Measurements from ENCODE around the gene ALPK3.
A peak's percentile ranks its signal among the peaks of the same experiment; 100 is the strongest.

The ALPK3 gene

DNA sequence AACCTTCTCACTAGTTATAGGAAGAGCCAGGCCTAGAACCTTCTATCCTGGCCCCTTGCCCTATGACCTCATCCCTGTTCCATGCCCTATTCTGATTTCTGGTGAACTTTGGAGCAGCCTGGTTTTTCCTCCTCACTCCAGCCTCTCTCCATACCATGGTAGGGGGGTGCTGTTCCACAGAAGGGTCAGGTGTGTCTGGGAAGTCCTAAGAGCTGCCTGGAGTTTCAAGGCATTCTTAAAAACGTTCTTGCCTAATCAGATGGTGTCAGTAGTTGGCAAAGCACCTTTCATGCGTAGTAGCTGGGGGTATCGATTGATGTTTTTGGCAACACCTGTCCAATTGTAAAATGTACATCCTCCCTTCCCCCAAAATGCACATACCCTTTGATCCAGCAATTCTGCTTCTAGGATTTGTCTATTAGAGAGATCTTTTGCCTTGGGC, 16.8 kb upstream of the ALPK3 start:
- DNase-seq, result no peak

DNA sequence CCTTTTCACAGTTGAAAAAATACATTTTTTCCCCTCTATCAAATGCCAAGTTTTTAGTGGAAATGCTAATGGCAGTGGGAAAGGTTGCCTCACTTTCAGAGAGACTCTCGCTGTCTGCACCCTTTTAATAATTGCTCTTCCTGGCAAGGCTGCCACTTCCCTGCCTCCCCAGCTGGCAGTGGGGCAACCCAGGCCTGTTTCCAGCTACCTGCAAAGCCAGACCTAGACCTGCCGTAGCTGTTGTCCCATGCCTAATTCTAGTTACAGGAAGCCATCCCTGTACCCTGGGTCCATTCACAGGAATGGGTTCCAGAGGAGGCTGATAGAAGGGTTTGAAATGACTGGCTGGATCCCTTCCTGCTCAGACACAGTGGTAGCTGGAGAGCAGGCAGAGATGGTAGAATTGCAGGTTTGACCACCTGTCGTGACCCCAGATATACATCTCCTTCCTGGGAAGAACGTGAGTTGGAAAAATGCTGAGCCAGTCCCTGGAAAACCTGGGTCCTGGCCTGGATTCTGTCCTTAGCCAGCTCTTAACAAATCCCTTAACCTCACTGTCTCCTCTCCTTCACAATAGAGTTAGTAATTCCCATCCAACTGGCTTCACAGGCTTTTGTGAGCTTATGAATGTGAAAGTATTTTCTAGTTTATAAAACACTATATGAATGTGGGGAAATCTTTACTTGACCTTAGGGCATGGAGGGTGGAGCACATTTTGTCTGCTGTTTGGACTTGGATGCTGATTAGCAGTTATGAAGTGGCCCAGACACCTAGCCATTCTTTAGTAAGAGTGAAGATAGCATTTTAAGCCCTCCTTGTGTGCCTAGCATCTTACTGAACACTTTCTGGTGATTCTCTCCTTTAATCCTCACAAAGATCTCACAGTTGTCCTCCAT, 12.9 kb upstream of the ALPK3 start:
- DNase-seq, result peak; percentile 55

DNA sequence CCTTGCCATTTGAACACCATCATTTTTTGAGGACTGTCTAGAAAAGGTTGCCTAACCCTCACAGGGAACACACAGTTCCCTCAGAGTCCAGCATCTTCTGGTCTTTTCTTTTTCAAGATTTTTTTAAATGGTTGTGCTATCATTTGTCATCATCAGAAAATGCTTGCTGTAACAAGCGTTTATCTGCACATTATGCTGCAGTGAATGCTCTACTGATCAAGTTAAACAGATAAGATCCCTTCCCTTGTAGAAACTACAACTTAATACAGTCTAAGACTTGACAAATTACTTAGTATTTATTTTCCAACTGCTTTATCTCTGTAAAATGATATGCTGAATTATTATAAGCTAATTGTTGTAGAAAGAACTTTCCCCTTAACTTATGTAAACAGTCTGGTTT, 11.9 kb upstream of the ALPK3 start:
- no peak for DNase-seq

DNA sequence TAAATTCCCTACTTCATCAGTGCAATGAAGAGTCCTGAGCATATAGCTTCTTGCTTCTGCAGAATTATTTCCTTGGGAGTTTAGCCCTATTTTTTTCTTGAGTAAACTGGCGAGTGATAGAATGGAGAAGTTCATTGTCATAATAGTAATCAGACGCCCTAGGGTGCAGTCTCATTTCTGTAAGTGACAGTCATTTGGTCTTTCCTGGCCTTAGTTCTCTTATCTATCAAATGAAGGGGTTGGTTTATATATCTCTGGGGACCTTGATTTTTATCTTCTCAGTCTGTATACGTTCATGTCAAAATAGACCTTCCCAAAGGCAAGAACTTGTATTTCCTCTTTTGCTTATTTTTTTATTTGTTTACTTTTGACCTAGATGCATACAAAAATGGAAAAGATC, 9.9 kb upstream of the ALPK3 start:
- DNase-seq, result no peak

DNA sequence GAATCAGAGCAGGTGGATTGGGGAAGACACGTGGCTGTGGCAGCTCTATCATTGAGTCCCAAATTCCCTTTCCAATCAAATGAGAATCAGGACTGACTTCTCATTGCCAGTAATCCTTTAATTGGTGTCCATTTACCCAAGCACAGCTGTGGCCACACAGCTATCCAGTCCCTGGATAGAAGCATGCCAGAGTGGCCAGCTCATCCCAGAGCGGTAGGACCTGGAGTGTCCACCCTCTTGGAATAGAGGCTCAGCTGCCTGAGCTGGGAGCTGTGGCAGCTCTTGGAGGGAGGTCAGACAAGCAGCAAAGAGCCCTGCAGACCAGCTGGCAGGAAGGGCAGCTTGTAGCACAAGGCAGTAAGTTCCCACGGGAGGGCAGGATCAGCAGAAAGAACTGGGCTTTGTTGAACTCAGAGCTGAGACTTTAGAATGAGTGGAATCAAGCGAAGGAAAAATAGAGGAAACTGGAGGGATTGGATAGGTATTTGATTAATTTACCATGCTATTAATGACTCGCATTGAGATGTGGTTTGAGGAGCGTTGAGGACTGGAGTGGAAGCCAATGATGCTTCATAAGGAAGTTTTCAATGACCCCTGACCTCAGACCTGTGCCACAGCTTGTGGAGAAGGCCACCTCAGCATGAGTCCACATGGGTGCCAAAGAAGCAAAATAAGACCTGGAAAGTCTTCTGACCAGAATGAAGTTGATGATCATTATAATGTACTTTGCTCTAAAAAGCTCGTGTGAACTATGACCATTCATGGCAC, 6.9 kb upstream of the ALPK3 start:
- peak; percentile 70 for DNase-seq

DNA sequence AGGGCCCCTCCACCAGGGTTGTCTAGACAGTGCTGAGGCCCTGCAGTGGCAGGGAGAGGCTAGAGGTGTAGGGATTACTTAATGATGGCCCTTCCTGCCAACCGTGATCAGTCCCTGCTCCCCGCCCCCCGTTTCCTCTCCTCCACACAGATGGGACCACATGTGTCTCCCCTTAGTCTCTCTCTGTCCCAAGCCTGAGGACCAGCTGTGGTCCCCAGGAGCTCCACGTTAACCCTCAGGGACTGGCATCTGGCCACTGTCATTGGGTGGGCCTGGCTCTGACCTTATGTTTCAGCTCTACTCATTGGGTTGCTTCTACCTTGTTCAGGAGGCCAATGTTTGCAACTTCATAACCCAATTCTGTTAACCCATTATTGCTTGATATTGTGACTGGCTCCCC, 6.0 kb upstream of the ALPK3 start:
- DNase-seq, result peak; percentile 43

DNA sequence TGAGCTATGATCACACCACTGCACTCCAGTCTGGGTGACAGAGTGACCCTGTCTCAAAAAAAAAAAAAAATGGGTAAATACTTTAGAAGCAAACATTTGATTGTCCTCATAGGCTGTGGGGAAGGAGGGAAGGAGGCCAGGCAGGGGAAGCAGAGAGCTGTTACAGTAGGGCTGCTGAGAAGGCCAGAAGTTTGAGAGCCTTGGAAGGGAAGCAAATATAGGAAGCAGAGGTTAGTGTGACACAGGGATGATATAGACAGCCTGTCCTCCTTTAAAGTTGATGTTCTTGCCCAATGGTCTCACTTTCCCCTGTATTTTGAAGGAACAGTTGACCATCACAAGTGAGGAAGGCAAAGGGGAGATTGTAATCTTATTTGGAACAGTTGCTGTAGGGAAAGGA, 5.3 kb upstream of the ALPK3 start:
- no peak for DNase-seq

DNA sequence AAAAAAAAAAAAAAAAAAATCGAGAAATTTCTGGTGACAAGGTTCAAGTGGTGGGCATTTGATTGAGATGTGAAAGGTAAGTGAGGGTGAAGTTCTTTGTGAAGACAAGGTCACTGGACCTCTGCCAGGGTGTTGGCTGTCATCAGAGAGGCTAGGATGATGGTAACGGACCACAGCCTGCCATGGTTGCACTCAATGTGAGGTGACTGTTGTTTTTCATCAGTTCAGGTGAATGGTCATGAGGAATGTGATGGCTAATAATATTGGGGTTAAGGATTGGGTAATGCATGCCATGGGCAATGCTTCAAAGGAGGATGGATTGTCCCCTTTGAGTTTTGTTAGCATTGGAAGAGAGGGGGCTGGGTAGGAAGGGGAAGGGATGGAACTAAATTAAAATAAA, 4.3 kb upstream of the ALPK3 start:
- no peak for DNase-seq

DNA sequence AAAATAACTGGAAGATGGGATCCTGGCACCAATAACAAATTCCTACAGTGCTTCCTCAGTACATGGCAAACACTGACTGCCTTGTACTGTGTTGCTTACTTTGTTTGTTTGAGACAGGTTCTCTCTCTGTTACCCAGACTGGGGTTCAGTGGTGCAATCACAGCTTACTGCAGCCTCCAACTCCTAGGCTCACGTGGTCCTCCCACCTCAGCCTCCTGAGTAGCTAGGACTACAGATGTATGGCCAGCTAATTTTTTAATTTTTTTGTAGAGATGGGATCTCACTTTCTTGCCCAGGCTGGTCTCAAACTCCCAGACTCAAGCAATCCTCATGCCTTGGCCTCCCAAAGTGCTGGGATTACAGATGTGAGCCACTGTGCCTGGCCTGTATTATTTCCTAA, 3.7 kb upstream of the ALPK3 start:
- no peak for DNase-seq

DNA sequence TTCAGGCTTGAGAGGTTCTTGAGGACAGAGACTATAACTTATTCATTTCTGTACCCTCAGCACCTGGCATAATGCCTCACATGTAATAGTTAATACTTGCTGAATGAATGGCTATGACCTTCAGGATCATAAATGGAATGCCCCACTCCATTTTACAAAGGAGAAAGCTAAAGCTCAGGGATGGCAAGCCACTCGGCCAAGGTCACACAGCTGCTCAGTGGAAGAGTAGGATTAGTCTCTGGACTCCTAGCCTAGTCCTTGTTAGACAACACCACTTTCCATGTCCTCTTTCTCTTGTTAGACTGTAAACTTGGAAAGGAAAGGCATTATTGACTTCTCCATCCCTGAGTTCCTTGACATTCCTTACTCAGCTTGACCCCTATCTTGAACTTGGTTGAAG, 3.2 kb upstream of the ALPK3 start:
- DNase-seq, result no peak

DNA sequence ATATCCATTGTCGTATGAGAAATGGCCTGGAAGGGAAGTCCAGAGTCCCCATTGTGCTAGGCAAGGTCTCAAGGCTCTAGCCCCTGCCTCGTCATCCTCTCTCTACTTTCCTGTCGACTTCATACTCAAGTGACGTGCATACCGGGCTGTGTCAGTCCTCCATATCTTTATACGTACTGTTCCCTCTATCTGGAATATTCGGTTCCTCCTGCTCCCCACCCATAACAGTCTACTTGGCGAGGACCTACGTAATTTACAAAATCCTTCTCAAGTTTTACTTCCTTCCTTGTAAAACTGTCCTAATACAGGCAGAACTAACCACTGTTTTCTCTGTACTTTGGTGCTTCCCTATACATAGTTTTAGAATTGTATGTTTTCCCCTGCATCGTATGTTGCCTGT, 2.2 kb upstream of the ALPK3 start:
- DNase-seq, result no peak

DNA sequence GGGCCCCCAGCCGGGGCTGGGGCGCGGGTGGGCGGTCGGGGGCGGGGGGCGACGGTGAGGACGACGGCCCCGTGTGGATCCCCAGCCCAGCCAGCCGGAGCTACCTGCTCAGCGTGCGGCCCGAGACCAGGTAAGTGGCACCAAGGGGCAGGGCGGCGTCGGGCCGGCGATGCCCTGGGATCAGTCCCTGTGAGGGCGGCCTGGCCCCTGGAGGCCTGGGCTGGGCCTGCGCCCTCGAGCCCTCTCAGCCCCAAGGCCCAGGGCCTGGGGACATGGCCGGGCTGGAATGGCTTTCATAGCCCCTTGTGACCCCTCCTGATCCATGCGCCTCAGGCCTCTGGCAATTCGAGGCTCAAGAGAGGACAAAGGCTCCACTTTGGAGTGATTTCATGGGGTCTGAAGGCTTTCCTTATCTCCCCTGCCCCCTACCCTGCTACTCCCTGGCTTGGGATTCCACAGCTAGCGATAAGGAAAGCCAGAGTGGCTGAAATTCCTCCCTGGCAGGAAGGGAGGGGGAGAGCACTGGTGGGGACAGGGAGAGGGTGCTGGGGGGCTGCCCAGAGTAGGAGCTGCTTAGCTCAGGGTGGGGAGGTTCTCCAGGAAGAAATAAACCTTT, 418 bp downstream of the ALPK3 start:
- DNase-seq, result peak; percentile 90

DNA sequence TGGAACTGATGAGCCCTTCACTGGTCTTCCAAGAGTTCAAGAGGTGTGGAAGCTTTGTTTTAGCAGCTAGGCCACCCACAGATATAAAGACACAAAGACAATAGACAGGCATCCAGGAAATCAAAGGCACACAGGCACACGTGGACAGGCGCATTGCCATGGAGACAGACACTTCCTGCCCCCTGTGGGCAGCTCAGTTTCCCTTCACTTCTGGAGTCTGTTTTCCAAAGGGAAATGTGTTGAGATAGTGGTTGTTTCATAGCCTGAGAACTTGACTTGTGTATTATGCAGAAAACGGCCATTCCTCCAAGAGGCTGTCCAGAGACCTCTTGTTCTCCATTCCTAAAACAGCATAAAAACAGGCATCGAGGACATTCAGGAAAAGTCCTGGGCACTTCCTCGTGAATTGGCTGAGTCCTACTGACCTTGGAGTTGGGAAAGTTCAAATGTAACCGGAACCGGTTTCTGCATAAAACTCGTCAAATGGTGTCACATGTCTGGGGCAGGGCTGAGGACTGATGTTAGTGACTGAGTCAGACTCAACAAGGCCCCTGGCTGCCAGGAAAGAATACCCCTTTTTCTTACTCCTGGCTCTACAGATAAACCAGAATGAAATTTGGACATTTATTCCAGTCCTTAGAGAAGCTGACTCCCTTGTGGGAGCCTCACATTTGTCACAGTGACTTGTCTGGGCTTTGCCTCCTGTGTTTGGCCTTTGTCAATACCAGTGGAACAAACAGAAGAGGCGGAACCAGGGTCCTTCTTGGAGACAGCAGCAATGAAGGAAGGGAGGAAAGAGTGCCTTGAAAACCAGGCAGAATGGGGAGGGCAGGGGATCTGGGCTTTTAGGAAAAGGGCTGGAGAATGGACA, 1.3 kb downstream of the ALPK3 start:
- DNase-seq, result peak; percentile 86

DNA sequence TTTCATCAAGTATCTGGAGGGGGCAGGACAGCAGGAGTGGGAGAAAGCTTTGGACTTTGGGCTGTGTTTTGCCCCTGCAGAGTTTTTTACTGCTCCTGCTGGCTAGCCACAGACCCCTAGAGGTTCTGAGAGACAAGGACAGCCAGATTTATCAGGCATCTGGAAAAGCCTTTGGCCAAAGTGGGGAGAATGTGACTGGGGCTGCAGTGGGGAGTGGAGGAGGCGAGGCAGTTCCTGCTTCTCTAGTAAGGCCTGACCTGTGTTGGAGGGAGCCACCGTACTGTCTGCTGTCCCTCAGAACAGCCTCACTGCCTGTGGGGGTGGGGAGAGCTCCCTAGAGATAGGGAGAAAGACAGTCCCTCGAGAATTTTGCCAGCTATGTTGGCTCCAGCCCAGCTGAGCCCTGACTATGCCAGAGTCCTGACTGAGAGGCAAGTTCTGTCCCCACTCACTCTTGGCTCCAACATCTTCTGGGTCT, 2.2 kb downstream of the ALPK3 start:
- DNase-seq, result peak; percentile 65

DNA sequence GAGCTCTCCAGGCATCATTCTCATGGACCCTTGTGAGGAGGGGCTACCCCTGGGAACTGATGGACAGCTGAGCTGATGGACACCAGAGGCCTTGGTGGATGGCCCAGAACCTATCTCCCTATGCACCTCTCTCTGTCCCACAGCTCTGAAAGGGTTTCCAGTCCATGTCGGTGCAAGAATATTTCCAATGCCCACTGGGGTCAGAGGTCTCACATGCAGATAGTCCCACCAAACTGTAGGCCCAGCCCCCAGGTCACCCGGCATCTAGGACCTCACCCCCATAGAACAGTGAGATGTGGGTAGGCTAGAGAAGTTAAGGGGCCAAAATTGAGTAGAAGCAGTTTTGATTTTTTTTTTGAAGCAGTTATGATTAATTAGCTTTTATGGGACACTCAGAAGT, 2.6 kb downstream of the ALPK3 start:
- no peak for DNase-seq

DNA sequence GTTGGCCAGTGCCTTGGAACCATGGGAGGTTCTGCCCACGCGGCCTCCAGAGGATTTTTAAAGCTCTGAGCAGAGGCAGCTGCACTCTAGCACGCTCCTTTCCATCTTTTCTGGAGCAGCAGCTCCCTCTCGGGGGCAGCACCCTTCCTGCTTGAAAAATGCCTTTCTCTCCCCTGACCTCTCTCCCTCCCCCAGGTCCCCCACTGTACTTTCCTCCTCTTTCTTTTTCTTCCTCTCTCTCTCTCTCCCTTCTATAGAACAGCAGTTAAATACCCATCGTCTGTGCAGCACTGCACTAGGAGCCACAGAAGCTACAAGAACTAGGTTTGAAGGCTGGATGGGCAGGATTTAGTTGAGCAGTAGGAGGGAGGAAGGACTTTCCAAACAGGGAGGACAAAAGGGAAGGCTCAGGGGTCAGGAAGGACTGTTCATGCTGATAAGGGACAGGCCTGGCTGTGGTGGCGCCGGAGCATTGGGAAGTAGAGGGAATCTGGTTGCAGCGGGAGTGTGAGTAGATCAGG, 4.4 kb downstream of the ALPK3 start:
- no peak for DNase-seq

DNA sequence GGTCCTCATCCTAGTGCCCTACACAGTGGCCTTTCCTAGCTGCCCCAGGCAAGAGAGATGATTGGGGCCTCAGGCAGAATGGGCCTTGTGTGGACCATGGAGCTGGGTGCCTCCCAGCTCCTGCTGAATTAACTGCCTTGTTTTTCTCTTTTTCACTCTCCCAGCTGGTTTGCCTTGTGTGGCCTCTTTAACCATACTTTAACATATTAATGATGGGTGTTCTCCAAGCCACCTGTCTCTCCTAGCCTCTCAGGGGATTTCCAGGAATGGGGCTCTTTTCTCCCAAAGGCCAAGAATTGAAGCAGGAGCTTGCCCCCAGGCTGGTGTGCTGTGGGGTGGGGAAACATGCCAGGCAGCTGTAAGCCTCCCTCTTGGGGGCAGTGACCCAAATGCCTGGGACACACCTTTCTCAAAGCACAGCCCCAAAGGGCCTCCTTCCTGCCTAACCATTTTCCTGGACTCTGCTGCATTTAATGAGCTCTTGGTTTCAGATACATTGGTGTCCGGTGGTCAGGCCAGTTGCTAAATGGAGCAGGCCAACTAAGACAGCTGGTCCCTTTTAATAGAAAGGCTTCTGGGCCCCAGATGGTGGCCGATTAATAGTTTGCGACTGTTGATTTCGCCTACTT, 5.6 kb downstream of the ALPK3 start:
- DNase-seq, result no peak

DNA sequence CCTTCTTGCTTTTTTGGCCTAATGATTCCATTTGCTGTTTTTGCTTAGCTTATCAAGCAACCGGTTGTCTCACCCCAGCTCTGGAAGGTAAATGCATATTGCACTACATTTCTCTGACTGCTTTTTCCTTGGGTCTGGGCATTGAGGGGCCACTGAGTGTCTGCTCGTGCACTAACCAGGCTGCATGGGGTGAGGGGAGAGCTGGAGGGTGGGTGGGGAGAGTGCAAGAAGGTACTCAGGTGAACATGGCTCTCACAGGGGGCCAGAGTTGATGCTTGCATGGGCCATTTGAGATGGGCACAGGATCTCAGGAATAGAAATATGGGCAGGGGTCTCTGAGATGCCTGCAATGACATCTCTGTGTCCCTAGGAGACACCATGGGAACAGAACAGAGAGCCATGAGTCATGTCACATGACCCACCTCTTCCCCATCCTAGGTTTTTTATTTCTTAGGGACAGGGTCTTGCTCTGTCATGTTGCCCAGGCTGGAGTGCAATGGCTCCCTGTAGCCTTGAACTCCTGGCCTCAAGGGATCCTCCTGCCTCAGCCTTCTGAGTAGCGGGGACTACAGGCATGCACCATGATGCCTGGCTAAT, 6.2 kb downstream of the ALPK3 start:
- no peak for DNase-seq

DNA sequence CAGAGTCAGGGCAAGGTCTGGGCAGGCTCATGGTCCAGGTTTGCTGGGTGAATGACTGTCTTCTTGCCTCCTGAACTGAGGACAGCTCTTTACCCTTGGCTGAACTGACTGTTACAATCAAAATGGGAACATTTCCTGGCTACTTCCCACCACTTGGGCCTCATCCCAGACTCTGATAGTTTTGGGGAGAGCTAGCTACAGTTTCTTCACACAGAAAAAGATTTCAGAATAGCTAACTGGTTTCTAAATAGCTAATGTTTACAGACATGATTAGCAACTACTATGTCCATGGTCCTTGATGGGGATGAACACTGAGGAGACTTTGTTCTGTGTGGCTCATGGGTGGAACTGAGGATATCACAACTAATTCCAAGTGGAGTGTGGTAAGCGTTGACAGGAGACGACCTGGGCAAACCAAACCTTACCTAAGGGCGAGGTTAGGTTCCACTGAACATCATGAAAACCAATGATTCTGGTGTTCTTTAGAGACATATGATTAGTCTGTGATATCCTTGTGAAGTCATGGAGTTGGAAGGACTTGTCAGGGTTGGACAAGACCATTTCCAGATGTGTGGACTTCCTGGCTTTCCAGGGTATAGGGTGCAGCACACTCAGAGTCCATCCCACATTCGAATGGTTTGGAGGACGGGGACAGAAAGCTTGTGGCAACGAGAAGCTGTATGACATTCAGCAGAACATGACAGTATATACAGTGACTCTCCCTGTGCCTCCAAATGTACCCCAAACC, 7.3 kb downstream of the ALPK3 start:
- no peak for DNase-seq

DNA sequence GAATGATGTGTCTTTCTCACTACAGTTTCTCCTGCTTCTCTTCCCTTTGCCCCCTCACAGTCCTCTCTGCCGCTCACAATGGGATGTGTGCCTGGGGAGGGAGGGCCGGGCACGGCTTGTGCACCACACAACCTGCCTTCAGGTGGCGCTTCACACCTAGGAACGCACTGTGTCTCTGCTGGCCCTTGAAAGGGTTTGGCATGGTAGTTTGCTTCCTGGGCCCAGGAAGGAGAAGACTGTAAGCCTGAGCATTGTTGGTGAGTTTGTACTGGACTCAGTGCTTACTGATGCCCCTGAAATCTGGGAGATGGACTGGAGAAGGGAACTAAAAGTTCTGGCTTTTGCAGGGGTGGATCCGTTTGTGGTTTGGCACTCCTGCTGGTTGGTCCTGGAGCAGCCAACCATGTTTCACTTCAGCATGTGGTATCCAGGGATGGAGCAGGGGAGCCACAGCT, 9.2 kb downstream of the ALPK3 start:
- peak; percentile 76 for DNase-seq

DNA sequence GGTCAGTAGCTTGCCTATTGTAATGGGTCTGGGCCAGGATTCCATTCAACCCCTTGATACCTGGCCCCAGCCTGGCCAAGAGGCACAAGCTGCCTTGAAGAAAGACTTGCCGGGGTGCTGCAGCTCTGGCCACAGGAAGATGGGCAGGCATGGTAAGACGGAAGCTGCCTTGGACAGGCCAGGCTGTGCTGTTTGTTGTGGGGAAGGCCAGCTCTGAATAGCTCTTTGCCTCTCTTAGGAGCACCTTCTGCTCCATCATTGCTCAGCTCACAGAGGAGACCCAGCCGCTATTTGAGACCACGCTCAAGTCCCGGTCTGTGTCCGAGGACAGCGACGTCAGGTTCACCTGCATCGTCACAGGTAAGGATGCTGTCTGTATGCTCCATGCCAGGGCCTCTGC, 10.1 kb downstream of the ALPK3 start:
- DNase-seq, result no peak
